ENCODE measurements around the gene PRKG1.

The PRKG1 gene

GRCh38 chr10:52128056-52128683 lies 1053.9 kb downstream of the PRKG1 start:
- H3K4me3 ChIP-seq (ENCODE audit: extremely low read depth, insufficient read depth, low read length, poor library complexity, severe bottlenecking), result no peak overlapping the region
- H3K4me1 ChIP-seq (ENCODE audit: control insufficient read depth, insufficient read depth, low read length, poor library complexity, severe bottlenecking), result no peaks in the 10 kb centered on the region
- no peaks in the 10 kb centered on the region for H3K9me3 ChIP-seq (ENCODE audit: control insufficient read depth, low read length)
- H3K36me3 ChIP-seq (ENCODE audit: control insufficient read depth, insufficient read depth, low read length), result no peaks in the 10 kb centered on the region
- H3K27ac ChIP-seq (ENCODE audit: low read depth, low read length, severe bottlenecking), result peak overlapping the region; percentile 3
- WGBS, 2 experiments (ENCODE audit: insufficient coverage in 2 of 2), result 87 to 93% methylated on average over 6 to 7 of the region's 8 CpGs

- WGBS, 2 experiments (ENCODE audit: insufficient coverage in 2 of 2), result no CpG with 5 or more reads among the region's 3 CpGs
- Histone ChIP-seq H3K27ac (ENCODE audit: low read depth, low read length, severe bottlenecking) (no peak overlapping the region), H3K4me3 (ENCODE audit: extremely low read depth, insufficient read depth, low read length, poor library complexity, severe bottlenecking) (no peak overlapping the region)
Observed at GRCh38 chr10:52129410-52130178, 1055.3 kb downstream of the PRKG1 start.

GRCh38 chr10:52135101-52135500 lies 1060.8 kb downstream of the PRKG1 start:
- Histone ChIP-seq H3K36me3 (ENCODE audit: control insufficient read depth, insufficient read depth, low read length) (no peaks in the 10 kb centered on the region), H3K4me3 (ENCODE audit: extremely low read depth, insufficient read depth, low read length, poor library complexity, severe bottlenecking) (no peak overlapping the region), H3K4me1 (ENCODE audit: control insufficient read depth, insufficient read depth, low read length, poor library complexity, severe bottlenecking) (no peaks in the 10 kb centered on the region), H3K9me3 (ENCODE audit: control insufficient read depth, low read length) (no peaks in the 10 kb centered on the region), H3K27ac (ENCODE audit: low read depth, low read length, severe bottlenecking) (no peak overlapping the region)
- 80 to 81% methylated on average over 2 of the region's 2 CpGs for WGBS, 2 experiments (ENCODE audit: insufficient coverage in 2 of 2)

More at GRCh38 chr10:52129410-52130178, 1055.3 kb downstream of the PRKG1 start:
- H3K9me3 ChIP-seq (ENCODE audit: control insufficient read depth, low read length), result no peaks in the 10 kb centered on the region
- H3K4me1 ChIP-seq (ENCODE audit: control insufficient read depth, insufficient read depth, low read length, poor library complexity, severe bottlenecking), result no peaks in the 10 kb centered on the region
- H3K36me3 ChIP-seq (ENCODE audit: control insufficient read depth, insufficient read depth, low read length), result no peaks in the 10 kb centered on the region

GRCh38 chr10:52136921-52137320 lies 1062.6 kb downstream of the PRKG1 start:
- 100% methylated on average over 2 of the region's 2 CpGs; no CpG with 5 or more reads in 1 of the 2 experiments for WGBS, 2 experiments (ENCODE audit: insufficient coverage in 2 of 2)
- H3K4me3 ChIP-seq (ENCODE audit: extremely low read depth, insufficient read depth, low read length, poor library complexity, severe bottlenecking), result no peak overlapping the region
- H3K9me3 ChIP-seq (ENCODE audit: control insufficient read depth, low read length), result no peaks in the 10 kb centered on the region

GRCh38 chr10:52143338-52143737 lies 1069.1 kb downstream of the PRKG1 start:
- H3K9me3 ChIP-seq (ENCODE audit: control insufficient read depth, low read length), result no peaks in the 10 kb centered on the region

More at GRCh38 chr10:52136921-52137320, 1062.6 kb downstream of the PRKG1 start:
- no peak overlapping the region for H3K27ac ChIP-seq (ENCODE audit: low read depth, low read length, severe bottlenecking)
- H3K36me3 ChIP-seq (ENCODE audit: control insufficient read depth, insufficient read depth, low read length), result no peaks in the 10 kb centered on the region
- no peaks in the 10 kb centered on the region for H3K4me1 ChIP-seq (ENCODE audit: control insufficient read depth, insufficient read depth, low read length, poor library complexity, severe bottlenecking)

GRCh38 chr10:52145636-52146035 lies 1071.3 kb downstream of the PRKG1 start:
- no CpG with 5 or more reads among the region's 1 CpG for WGBS, 2 experiments (ENCODE audit: insufficient coverage in 2 of 2)
- H3K9me3 ChIP-seq (ENCODE audit: control insufficient read depth, low read length), result no peaks in the 10 kb centered on the region

More at GRCh38 chr10:52143338-52143737, 1069.1 kb downstream of the PRKG1 start:
- Histone ChIP-seq H3K27ac (ENCODE audit: low read depth, low read length, severe bottlenecking) (no peak overlapping the region), H3K4me3 (ENCODE audit: extremely low read depth, insufficient read depth, low read length, poor library complexity, severe bottlenecking) (no peak overlapping the region), H3K36me3 (ENCODE audit: control insufficient read depth, insufficient read depth, low read length) (no peaks in the 10 kb centered on the region), H3K4me1 (ENCODE audit: control insufficient read depth, insufficient read depth, low read length, poor library complexity, severe bottlenecking) (no peaks in the 10 kb centered on the region)
- 67 to 83% methylated on average over 1 of the region's 1 CpG for WGBS, 2 experiments (ENCODE audit: insufficient coverage in 2 of 2)

GRCh38 chr10:52146766-52147165 lies 1072.5 kb downstream of the PRKG1 start:
- H3K4me1 ChIP-seq (ENCODE audit: control insufficient read depth, insufficient read depth, low read length, poor library complexity, severe bottlenecking), result no peaks in the 10 kb centered on the region
- no peaks in the 10 kb centered on the region for H3K9me3 ChIP-seq (ENCODE audit: control insufficient read depth, low read length)
- H3K4me3 ChIP-seq (ENCODE audit: extremely low read depth, insufficient read depth, low read length, poor library complexity, severe bottlenecking), result no peak overlapping the region
- H3K36me3 ChIP-seq (ENCODE audit: control insufficient read depth, insufficient read depth, low read length), result no peaks in the 10 kb centered on the region
- 89 to 100% methylated on average over 1 of the region's 2 CpGs for WGBS, 2 experiments (ENCODE audit: insufficient coverage in 2 of 2)
- H3K27ac ChIP-seq (ENCODE audit: low read depth, low read length, severe bottlenecking), result no peak overlapping the region

More at GRCh38 chr10:52145636-52146035, 1071.3 kb downstream of the PRKG1 start:
- Histone ChIP-seq H3K27ac (ENCODE audit: low read depth, low read length, severe bottlenecking) (no peak overlapping the region), H3K4me3 (ENCODE audit: extremely low read depth, insufficient read depth, low read length, poor library complexity, severe bottlenecking) (no peak overlapping the region), H3K36me3 (ENCODE audit: control insufficient read depth, insufficient read depth, low read length) (no peaks in the 10 kb centered on the region), H3K4me1 (ENCODE audit: control insufficient read depth, insufficient read depth, low read length, poor library complexity, severe bottlenecking) (no peaks in the 10 kb centered on the region)

GRCh38 chr10:52170776-52171175 lies 1096.5 kb downstream of the PRKG1 start:
- no peak overlapping the region for H3K27ac ChIP-seq (ENCODE audit: low read depth, low read length, severe bottlenecking)
- no peaks in the 10 kb centered on the region for H3K9me3 ChIP-seq (ENCODE audit: control insufficient read depth, low read length)
- no peaks in the 10 kb centered on the region for H3K4me1 ChIP-seq (ENCODE audit: control insufficient read depth, insufficient read depth, low read length, poor library complexity, severe bottlenecking)
- H3K36me3 ChIP-seq (ENCODE audit: control insufficient read depth, insufficient read depth, low read length), result no peaks in the 10 kb centered on the region
- H3K4me3 ChIP-seq (ENCODE audit: extremely low read depth, insufficient read depth, low read length, poor library complexity, severe bottlenecking), result no peak overlapping the region
- 36 to 47% methylated on average over 3 of the region's 4 CpGs for WGBS, 2 experiments (ENCODE audit: insufficient coverage in 2 of 2)

GRCh38 chr10:52172581-52172980 lies 1098.3 kb downstream of the PRKG1 start:
- Histone ChIP-seq H3K4me1 (ENCODE audit: control insufficient read depth, insufficient read depth, low read length, poor library complexity, severe bottlenecking) (no peaks in the 10 kb centered on the region), H3K27ac (ENCODE audit: low read depth, low read length, severe bottlenecking) (no peak overlapping the region), H3K36me3 (ENCODE audit: control insufficient read depth, insufficient read depth, low read length) (no peaks in the 10 kb centered on the region), H3K9me3 (ENCODE audit: control insufficient read depth, low read length) (no peaks in the 10 kb centered on the region), H3K4me3 (ENCODE audit: extremely low read depth, insufficient read depth, low read length, poor library complexity, severe bottlenecking) (no peak overlapping the region)
- no CpG with 5 or more reads among the region's 1 CpG for WGBS, 2 experiments (ENCODE audit: insufficient coverage in 2 of 2)

GRCh38 chr10:52185256-52185655 lies 1111.0 kb downstream of the PRKG1 start:
- H3K4me1 ChIP-seq (ENCODE audit: control insufficient read depth, insufficient read depth, low read length, poor library complexity, severe bottlenecking), result no peaks in the 10 kb centered on the region
- no peak overlapping the region for H3K27ac ChIP-seq (ENCODE audit: low read depth, low read length, severe bottlenecking)
- H3K9me3 ChIP-seq (ENCODE audit: control insufficient read depth, low read length), result no peaks in the 10 kb centered on the region
- H3K36me3 ChIP-seq (ENCODE audit: control insufficient read depth, insufficient read depth, low read length), result no peaks in the 10 kb centered on the region
- no peak overlapping the region for H3K4me3 ChIP-seq (ENCODE audit: extremely low read depth, insufficient read depth, low read length, poor library complexity, severe bottlenecking)
